Measurements from ENCODE around the gene TCP11L2. TPM values are rescaled to one million over a fixed set of nuclear protein-coding genes. Genes with fewer than 3 reads are reported as not detected.

Gene TCP11L2
- total and polyA plus RNA-seq, 9 of the 15 experiments (the other 6 are each of a cell fraction or from before 2014, with no cell fraction given) = 0.39 to 4.5 (median 1.3) TPM

- no peak for TF ChIP-seq ID3 (CRISPR knock-in tag; IDR thresholded peaks at IDR 0.05)
- no peak for TF ChIP-seq ID3 (tag; IDR thresholded peaks at IDR 0.05)
- no peak for TF ChIP-seq TRIM25 (IDR thresholded peaks at IDR 0.05; ENCODE audit: borderline replicate concordance)
- no peak for TF ChIP-seq SOX6 (IDR thresholded peaks at IDR 0.05)
- no peak for TF ChIP-seq DDX20 (tag; IDR thresholded peaks at IDR 0.05; ENCODE audit: low read depth)
- no peak for TF ChIP-seq CTBP1 (IDR thresholded peaks at IDR 0.05; ENCODE audit: borderline replicate concordance)
- no peak for TF ChIP-seq POLR2AphosphoS2 (IDR thresholded peaks at IDR 0.05; ENCODE audit: low read length)
Measured at GRCh38 chr12:106274575-106275121, 27.9 kb upstream of the TCP11L2 start (continued).

GRCh38 chr12:106275458-106275857, 27.1 kb upstream of the TCP11L2 start:
- ChIA-PET POLR2A (no interaction called here), CTCF (ENCODE audit: low intra/inter-chr PET ratio) (no interaction called here)
- Histone ChIP-seq H3K79me2 (ENCODE audit: control insufficient read depth, insufficient read depth, low read length) (no peaks in the 10 kb centered on the region), H3K4me3 (no peak overlapping the region), H3K27me3 (ENCODE audit: control insufficient read depth in 2 of 2, insufficient read depth in 2 of 2, low read length in 2 of 2) (peaks cover 6 to 22% of the 10 kb centered on the region in 2 experiments; a peak in 4 of 5 replicates), H3K36me3 (ENCODE audit: control insufficient read depth, insufficient read depth, low read length) (no peaks in the 10 kb centered on the region), H3K9me1 (ENCODE audit: control insufficient read depth, insufficient read depth, low read length) (no peaks in the 10 kb centered on the region), H3K4me1 (replicated peaks in 1 of 2; ENCODE audit: control insufficient read depth in 2 of 2, insufficient read depth in 2 of 2, low read length in 2 of 2) (no peaks in the 10 kb centered on the region), H2AFZ (ENCODE audit: low read depth, low read length) (no peak overlapping the region), H3K9me3 (replicated peaks; ENCODE audit: control insufficient read depth, insufficient read depth, low read depth, low read length) (no peaks in the 10 kb centered on the region), H4K20me1 (replicated peaks; ENCODE audit: control insufficient read depth, insufficient read depth, low read length) (no peaks in the 10 kb centered on the region), H3K9ac (ENCODE audit: insufficient read depth in 1 of 2, low read depth in 2 of 2, low read length in 2 of 2) (no peak overlapping the region), H3K27ac (ENCODE audit: extremely low read depth, low read depth, low read length) (no peak overlapping the region), H3K4me2 (ENCODE audit: insufficient read depth, low read length) (no peak overlapping the region)
- intact Hi-C loops (cut with micrococcal nuclease) (no loop called here), in situ Hi-C loops (cut with MboI) (no loop called here)
- no peak for FAIRE-seq
- WGBS (ENCODE audit: insufficient coverage, low coverage, missing lambda C conversion rate) = 3% methylated on average over 8 of the region's 9 CpGs
- ATAC-seq = no peak
- BruUV-seq (replicated peaks) = no TSS peak
- no peak for TF ChIP-seq TRIM25 (IDR thresholded peaks at IDR 0.05; ENCODE audit: borderline replicate concordance)
- TF ChIP-seq NFE2L1 (tag; IDR thresholded peaks at IDR 0.05; ENCODE audit: borderline replicate concordance, low read depth) = no peak
- DNase-seq (ENCODE audit: extremely low read depth in 1 of 4, low spot score in 3 of 4) = no peak
